Measurements from ENCODE around the gene BAZ1B. TPM values are rescaled to one million over a fixed set of nuclear protein-coding genes. Genes with fewer than 3 reads are reported as not detected.

The BAZ1B gene
- total and polyA plus RNA-seq, 9 of the 15 experiments (the other 6 are each of a cell fraction or from before 2014, with no cell fraction given): 15.0 to 134 (median 79.5) TPM

DNA sequence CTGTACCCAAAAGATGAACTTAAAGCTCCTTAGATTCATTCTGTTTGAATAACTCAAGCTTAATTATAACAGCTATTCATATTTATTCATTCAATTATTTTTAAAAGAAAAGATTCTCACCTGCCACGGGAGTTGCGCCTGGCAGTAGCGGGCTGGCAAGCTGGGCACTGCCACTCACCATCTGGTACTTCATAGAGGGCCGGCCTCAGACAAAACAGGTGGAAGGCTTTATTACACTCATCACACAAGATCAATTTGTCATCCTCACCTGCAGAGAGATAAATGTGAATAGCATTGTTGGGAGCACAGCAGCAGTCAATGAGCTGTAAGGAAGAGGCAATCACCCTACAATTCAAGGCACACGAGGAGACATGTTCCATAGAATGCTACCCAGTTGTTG, 72.7 kb downstream of the BAZ1B start (continued):
- TF ChIP-seq, protein P1, sequence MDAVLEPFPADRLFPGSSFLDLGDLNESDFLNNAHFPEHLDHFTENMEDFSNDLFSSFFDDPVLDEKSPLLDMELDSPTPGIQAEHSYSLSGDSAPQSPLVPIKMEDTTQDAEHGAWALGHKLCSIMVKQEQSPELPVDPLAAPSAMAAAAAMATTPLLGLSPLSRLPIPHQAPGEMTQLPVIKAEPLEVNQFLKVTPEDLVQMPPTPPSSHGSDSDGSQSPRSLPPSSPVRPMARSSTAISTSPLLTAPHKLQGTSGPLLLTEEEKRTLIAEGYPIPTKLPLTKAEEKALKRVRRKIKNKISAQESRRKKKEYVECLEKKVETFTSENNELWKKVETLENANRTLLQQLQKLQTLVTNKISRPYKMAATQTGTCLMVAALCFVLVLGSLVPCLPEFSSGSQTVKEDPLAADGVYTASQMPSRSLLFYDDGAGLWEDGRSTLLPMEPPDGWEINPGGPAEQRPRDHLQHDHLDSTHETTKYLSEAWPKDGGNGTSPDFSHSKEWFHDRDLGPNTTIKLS (IDR thresholded peaks at IDR 0.05; ENCODE audit: borderline replicate concordance, low read depth): no peak
- TF ChIP-seq ZNF212 (CRISPR knock-in tag; IDR thresholded peaks at IDR 0.05) (no peak), ZNF584 (CRISPR knock-in tag; IDR thresholded peaks at IDR 0.05; ENCODE audit: low read depth) (no peak), ZNF75A (CRISPR knock-in tag; IDR thresholded peaks at IDR 0.05) (no peak), KAT2B (IDR thresholded peaks at IDR 0.05; ENCODE audit: low read depth, low read length) (no peak)

DNA sequence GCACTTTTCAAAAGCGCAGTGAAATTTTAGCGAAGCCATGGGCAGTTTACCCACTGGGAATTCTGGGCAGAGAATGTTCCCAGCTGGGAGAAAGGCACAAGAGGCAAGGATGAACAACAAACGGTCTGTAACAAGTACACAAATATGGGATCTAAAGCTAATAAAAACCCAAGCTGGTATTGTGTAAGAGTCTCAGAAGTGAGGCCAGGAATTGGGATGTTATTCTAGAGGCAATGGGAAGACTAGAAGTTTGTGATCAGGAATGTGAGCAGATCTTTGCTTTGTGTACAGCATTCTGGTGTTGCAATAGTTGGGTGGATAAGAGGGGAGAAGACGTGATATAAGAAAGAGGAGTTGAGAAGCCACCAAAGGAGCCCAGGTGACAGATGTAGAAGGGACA, 73.5 kb downstream of the BAZ1B start:
- no TSS peak for BruUV-seq (replicated peaks)
- H3K79me2 ChIP-seq (ENCODE audit: control insufficient read depth, insufficient read depth, low read length): peaks cover 12% of the 10 kb centered on the region; the same call in 2 of the 3 replicates
- no peak overlapping the region for H3K9ac ChIP-seq (ENCODE audit: insufficient read depth in 1 of 2, low read depth in 2 of 2, low read length in 2 of 2)
- POLR2A ChIA-PET: interaction anchor here (0.7 to 0.9 kb wide), 2 partner anchors 55 to 56 kb away, joined by 3 to 4 read pairs; no protein-coding TSS in a partner anchor
- in situ Hi-C loops (cut with MboI): loop anchor here (10.0 to 25.0 kb wide), 2 partner anchors 504 to 1939 kb away; partner anchors contain the start of gene TRIM73
- H3K4me1 ChIP-seq (replicated peaks in 1 of 2; ENCODE audit: control insufficient read depth in 2 of 2, insufficient read depth in 2 of 2, low read length in 2 of 2): no peaks in the 10 kb centered on the region
- peaks cover 98% of the 10 kb centered on the region for H3K36me3 ChIP-seq (ENCODE audit: control insufficient read depth, insufficient read depth, low read length)
- H3K4me3 ChIP-seq: no peak overlapping the region
- ATAC-seq: no peak
- 92% methylated on average over 4 of the region's 4 CpGs for WGBS (ENCODE audit: insufficient coverage, low coverage, missing lambda C conversion rate)
- no peaks in the 10 kb centered on the region for H3K27me3 ChIP-seq (ENCODE audit: control insufficient read depth in 2 of 2, insufficient read depth in 2 of 2, low read length in 2 of 2)
- H4K20me1 ChIP-seq (replicated peaks; ENCODE audit: control insufficient read depth, insufficient read depth, low read length): peaks cover 10% of the 10 kb centered on the region; the same call in 1 of the 2 replicates
- no peak overlapping the region for H3K27ac ChIP-seq (ENCODE audit: extremely low read depth, low read depth, low read length)
- CTCF ChIA-PET (ENCODE audit: low intra/inter-chr PET ratio): no interaction called here
- no peaks in the 10 kb centered on the region for H3K9me1 ChIP-seq (ENCODE audit: control insufficient read depth, insufficient read depth, low read length)
- no peak overlapping the region for H2AFZ ChIP-seq (ENCODE audit: low read depth, low read length)
- no peak for DNase-seq (ENCODE audit: extremely low read depth in 1 of 4, low spot score in 3 of 4)
- H3K4me2 ChIP-seq (ENCODE audit: insufficient read depth, low read length): no peak overlapping the region
- H3K9me3 ChIP-seq (replicated peaks; ENCODE audit: control insufficient read depth, insufficient read depth, low read depth, low read length): no peaks in the 10 kb centered on the region
- FAIRE-seq: peak; percentile 6
- intact Hi-C loops (cut with micrococcal nuclease): no loop called here
- no peak for TF ChIP-seq BDP1 (IDR thresholded peaks at IDR 0.05; ENCODE audit: insufficient read depth, insufficient read length)
- no peak for TF ChIP-seq TCFL5 (CRISPR knock-in tag; conservative IDR thresholded peaks at IDR 0.05)
- TF ChIP-seq CEBPB (tag; IDR thresholded peaks at IDR 0.05): peak; percentile 41
- TF ChIP-seq, protein P2, sequence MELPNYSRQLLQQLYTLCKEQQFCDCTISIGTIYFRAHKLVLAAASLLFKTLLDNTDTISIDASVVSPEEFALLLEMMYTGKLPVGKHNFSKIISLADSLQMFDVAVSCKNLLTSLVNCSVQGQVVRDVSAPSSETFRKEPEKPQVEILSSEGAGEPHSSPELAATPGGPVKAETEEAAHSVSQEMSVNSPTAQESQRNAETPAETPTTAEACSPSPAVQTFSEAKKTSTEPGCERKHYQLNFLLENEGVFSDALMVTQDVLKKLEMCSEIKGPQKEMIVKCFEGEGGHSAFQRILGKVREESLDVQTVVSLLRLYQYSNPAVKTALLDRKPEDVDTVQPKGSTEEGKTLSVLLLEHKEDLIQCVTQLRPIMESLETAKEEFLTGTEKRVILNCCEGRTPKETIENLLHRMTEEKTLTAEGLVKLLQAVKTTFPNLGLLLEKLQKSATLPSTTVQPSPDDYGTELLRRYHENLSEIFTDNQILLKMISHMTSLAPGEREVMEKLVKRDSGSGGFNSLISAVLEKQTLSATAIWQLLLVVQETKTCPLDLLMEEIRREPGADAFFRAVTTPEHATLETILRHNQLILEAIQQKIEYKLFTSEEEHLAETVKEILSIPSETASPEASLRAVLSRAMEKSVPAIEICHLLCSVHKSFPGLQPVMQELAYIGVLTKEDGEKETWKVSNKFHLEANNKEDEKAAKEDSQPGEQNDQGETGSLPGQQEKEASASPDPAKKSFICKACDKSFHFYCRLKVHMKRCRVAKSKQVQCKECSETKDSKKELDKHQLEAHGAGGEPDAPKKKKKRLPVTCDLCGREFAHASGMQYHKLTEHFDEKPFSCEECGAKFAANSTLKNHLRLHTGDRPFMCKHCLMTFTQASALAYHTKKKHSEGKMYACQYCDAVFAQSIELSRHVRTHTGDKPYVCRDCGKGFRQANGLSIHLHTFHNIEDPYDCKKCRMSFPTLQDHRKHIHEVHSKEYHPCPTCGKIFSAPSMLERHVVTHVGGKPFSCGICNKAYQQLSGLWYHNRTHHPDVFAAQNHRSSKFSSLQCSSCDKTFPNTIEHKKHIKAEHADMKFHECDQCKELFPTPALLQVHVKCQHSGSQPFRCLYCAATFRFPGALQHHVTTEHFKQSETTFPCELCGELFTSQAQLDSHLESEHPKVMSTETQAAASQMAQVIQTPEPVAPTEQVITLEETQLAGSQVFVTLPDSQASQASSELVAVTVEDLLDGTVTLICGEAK (IDR thresholded peaks at IDR 0.05): no peak
- TF ChIP-seq, protein P2 (CRISPR knock-in tag; IDR thresholded peaks at IDR 0.05): no peak
- no peak for TF ChIP-seq ZBTB8A (IDR thresholded peaks at IDR 0.05; ENCODE audit: partially characterized antibody)
- TF ChIP-seq ZNF551 (CRISPR knock-in tag; IDR thresholded peaks at IDR 0.05): no peak
